ENCODE measurements around the gene CSNK2B. TPM values are rescaled to one million over a fixed set of nuclear protein-coding genes. Genes with fewer than 3 reads are reported as not detected.

Gene CSNK2B
- total and polyA plus RNA-seq, 10 of the 15 experiments (the other 5 are each of a cell fraction or from before 2014, with no cell fraction given): 56.3 to 405 (median 286) TPM

GRCh38 chr6:31631209-31631608, 34.7 kb upstream of the CSNK2B start (continued):
- TF ChIP-seq PRDM15 (CRISPR knock-in tag; IDR thresholded peaks at IDR 0.05) (no peak), NBN (IDR thresholded peaks at IDR 0.05) (no peak), ZNF24 (IDR thresholded peaks at IDR 0.05) (no peak), CHD4 (IDR thresholded peaks at IDR 0.05) (no peak), RAD21 (IDR thresholded peaks at IDR 0.05; ENCODE audit: insufficient read depth, low read depth, low read length) (no peak), RCOR1 (conservative IDR thresholded peaks at IDR 0.05; ENCODE audit: low read depth, low read length) (no peak), CREB1 (IDR thresholded peaks at IDR 0.05; ENCODE audit: low read depth) (no peak), E2F4 (IDR thresholded peaks at IDR 0.05; ENCODE audit: low read depth, low read length) (no peak), TARDBP (IDR thresholded peaks at IDR 0.05; ENCODE audit: borderline replicate concordance) (no peak), FOXK2 (IDR thresholded peaks at IDR 0.05) (no peak), NR2F1 (conservative IDR thresholded peaks at IDR 0.05) (no peak)
